GM12865 (cell line): ENCODE results near the gene MEIS2.
A peak's percentile ranks its signal among the peaks of the same experiment; 100 is the strongest.

Experiments used
- DNase-seq: peaks from one replicate; pipeline ENCODE4 v3.0.0; 2010; ENCODE audit warnings: low read depth
- H3K4me3 ChIP-seq: 2 replicates; pipeline ENCODE4 v1.5.1; 2011; ENCODE audit warnings: mild to moderate bottlenecking, low read depth, low read length, control low read depth
- CTCF ChIP-seq: IDR thresholded peaks from 2 replicates; pipeline ENCODE4 v1.5.1; 2011; ENCODE audit warnings: low read length, control low read depth, low read depth, inconsistent platforms; ENCODE audit not compliant: insufficient read depth; ENCODE audit errors: missing control alignments

The MEIS2 gene

GRCh38 chr15:37137221-37137620, 36.9 kb upstream of the MEIS2 start:
- TF ChIP-seq CTCF: no peak
- H3K4me3 ChIP-seq: no peak overlapping the region
- no peak for DNase-seq

- no peak for TF ChIP-seq CTCF
Observed at GRCh38 chr15:37136666-37137065, 36.3 kb upstream of the MEIS2 start.

GRCh38 chr15:37135225-37135624, 34.9 kb upstream of the MEIS2 start:
- TF ChIP-seq CTCF: peak; percentile 54
- no peak overlapping the region for H3K4me3 ChIP-seq
- DNase-seq: peak; percentile 49

More at GRCh38 chr15:37136666-37137065, 36.3 kb upstream of the MEIS2 start:
- H3K4me3 ChIP-seq: no peak overlapping the region
- no peak for DNase-seq

- TF ChIP-seq CTCF: peak; percentile 51
- H3K4me3 ChIP-seq: no peak overlapping the region
- peak; percentile 42 for DNase-seq
Observed at GRCh38 chr15:37134699-37135131, 34.4 kb upstream of the MEIS2 start.

- DNase-seq: no peak
- no peak for TF ChIP-seq CTCF
- no peak overlapping the region for H3K4me3 ChIP-seq
Observed at GRCh38 chr15:37134244-37134643, 33.9 kb upstream of the MEIS2 start.

- peak; percentile 10 for TF ChIP-seq CTCF
- no peak for DNase-seq
- H3K4me3 ChIP-seq: no peak overlapping the region
Observed at GRCh38 chr15:37133602-37134001, 33.3 kb upstream of the MEIS2 start.

GRCh38 chr15:37132826-37133417, 32.6 kb upstream of the MEIS2 start:
- no peak for DNase-seq
- TF ChIP-seq CTCF: no peak

More at GRCh38 chr15:37132826-37133417, 32.6 kb upstream of the MEIS2 start:
- H3K4me3 ChIP-seq: no peak overlapping the region
